Right cardiac atrium (tissue), 5 donors: ENCODE results near the gene YIF1A. TPM values are rescaled to one million over a fixed set of nuclear protein-coding genes. Genes with fewer than 3 reads are reported as not detected.

ENCODE experiments used
- ATAC-seq, 2 donors: fragments of 200-7000 bp; cut with Tn5 transposase; one replicate each; pipeline versions ENCODE4 v1.8.0 to v1.9.1; 2020; ENCODE audit warnings: moderate library complexity in 2 of 2, mild to moderate bottlenecking in 1 of 2
- DNase-seq, 3 donors: peaks; one replicate each; pipeline ENCODE4 v3.0.0-alpha.2; 2020
- H3K27ac ChIP-seq: one replicate; pipeline ENCODE4 v1.5.1; 2013; ENCODE audit warnings: mild to moderate bottlenecking, low read length, control low read depth, moderate library complexity
- H3K27me3 ChIP-seq: one replicate; pipeline ENCODE4 v1.6.1; 2013; ENCODE audit not compliant: control insufficient read depth, insufficient read depth
- H3K4me1 ChIP-seq: one replicate; pipeline ENCODE4 v1.6.1; 2013; ENCODE audit warnings: low read length; ENCODE audit not compliant: control insufficient read depth, insufficient read depth
- H3K4me3 ChIP-seq: one replicate; pipeline ENCODE4 v1.5.1; 2013; ENCODE audit warnings: low read length, control low read depth
- H3K9me3 ChIP-seq: one replicate; pipeline ENCODE4 v1.6.1; 2013; ENCODE audit warnings: low read length; ENCODE audit not compliant: control insufficient read depth
- WGBS: extraction: QIAGEN DNeasy Blood & Tissue Kit; methylation state at CpG from one replicate; pipeline ENCODE4 v1.1.7; 2013; 5-methylcytosine and 5-hydroxymethylcytosine counted together
- intact Hi-C, 4 donors: fragments of 100-400 bp; cut with DNase I; formaldehyde crosslinking; loops; one replicate each; pipeline versions ENCODE4 v1.11.0 to v1.14.0; 2022 to 2023
- polyA plus RNA-seq: library from polyadenylated mRNA; stranded (reverse); fragments of 200-250 nt; gene quantifications from one replicate; pipeline ENCODE4 v1.2.3, GENCODE V29; 2013
- total RNA-seq, 4 donors: library from RNA; stranded (reverse); fragmentation: NEBNext Ultra II Directional; extraction: Animal tissue kit (Norgen Biotek cat#: 25700); gene quantifications; one replicate each; pipeline ENCODE4 v1.2.1, GENCODE V29; 2021
- donor health status: healthy with polysubstance abuse.
- donor health status: DM: no; HTN: yes; CAD: no.
- donor health status: DM: no; HTN: no; CAD: no.
- donor health status: DM: no; HTN: yes; CAD: no; lungs with severe emphysema.
- donor health status: DM: yes; HTN: yes; CAD: no.

YIF1A gene
- total and polyA plus RNA-seq, 5 donors: 48.0 to 65.3 (median 52.2) TPM

DNA sequence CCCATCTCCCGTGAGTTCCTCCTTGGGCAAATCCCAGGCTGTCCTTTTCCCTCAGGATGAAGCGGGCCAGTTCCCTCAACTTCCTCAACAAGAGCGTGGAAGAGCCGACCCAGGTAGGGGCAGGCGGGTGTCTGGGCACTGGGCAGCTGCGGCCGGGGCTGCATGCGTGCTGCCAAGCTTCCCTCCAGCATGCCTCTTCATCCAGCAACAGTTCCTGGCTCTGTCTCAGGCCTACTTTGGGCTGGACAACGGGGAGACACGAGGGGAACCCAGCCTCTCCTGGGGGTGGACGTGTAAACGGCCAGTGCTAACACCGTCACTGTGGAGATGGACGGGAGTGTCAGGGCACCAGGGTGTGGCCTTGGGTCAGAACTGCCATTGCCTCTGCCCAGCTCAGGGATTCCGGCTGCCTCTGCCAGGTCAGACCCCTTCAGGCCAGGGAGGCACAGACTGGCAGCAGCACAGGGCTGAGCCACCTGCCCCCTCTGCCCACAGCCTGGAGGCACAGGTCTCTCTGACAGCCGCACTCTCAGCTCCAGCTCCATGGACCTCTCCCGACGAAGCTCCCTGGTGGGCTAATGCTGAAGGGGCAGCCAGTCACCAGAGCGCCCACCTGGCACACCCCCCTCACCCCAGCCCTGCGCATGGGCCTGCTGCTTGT lies 22.4 kb downstream of the YIF1A start:
- intact Hi-C loops: no loop called here
- WGBS: 81% methylated on average over 20 of the region's 20 CpGs
- ATAC-seq (no peak), DNase-seq (peak in 2 of 3 donors; percentile 70 to 72)
- Histone ChIP-seq H3K4me3 (no peak overlapping the region), H3K4me1 (peaks cover 6% of the 10 kb centered on the region), H3K27ac (peak overlapping the region; percentile 45), H3K9me3 (no peaks in the 10 kb centered on the region), H3K27me3 (no peaks in the 10 kb centered on the region)

- Histone ChIP-seq H3K4me1 (peaks cover 6% of the 10 kb centered on the region), H3K9me3 (no peaks in the 10 kb centered on the region), H3K27me3 (no peaks in the 10 kb centered on the region), H3K27ac (no peak overlapping the region), H3K4me3 (no peak overlapping the region)
- DNase-seq (peak in 2 of 3 donors; percentile 60 to 66), ATAC-seq (no peak)
- intact Hi-C loops: no loop called here
- WGBS: 94% methylated on average over 26 of the region's 26 CpGs
Measured at GRCh38 chr11:66265531-66266377, 23.2 kb downstream of the YIF1A start.

GRCh38 chr11:66264914-66265313 lies 24.0 kb downstream of the YIF1A start:
- peaks cover 5% of the 10 kb centered on the region for H3K4me1 ChIP-seq
- no peak for ATAC-seq
- H3K27ac ChIP-seq: no peak overlapping the region
- no peaks in the 10 kb centered on the region for H3K9me3 ChIP-seq
- 71% methylated on average over 12 of the region's 12 CpGs for whole genome bisulfite sequencing
- DNase-seq: no peak
- H3K27me3 ChIP-seq: no peaks in the 10 kb centered on the region
- H3K4me3 ChIP-seq: no peak overlapping the region
- intact Hi-C loops: no loop called here

GRCh38 chr11:66264383-66264782 lies 24.6 kb downstream of the YIF1A start:
- intact Hi-C loops: no loop called here
- Histone ChIP-seq H3K27ac (no peak overlapping the region), H3K4me3 (no peak overlapping the region), H3K4me1 (peaks cover 5% of the 10 kb centered on the region), H3K27me3 (no peaks in the 10 kb centered on the region), H3K9me3 (no peaks in the 10 kb centered on the region)
- ATAC-seq (no peak), DNase-seq (no peak)
- WGBS: 92% methylated on average over 8 of the region's 8 CpGs

- Histone ChIP-seq H3K27ac (no peak overlapping the region), H3K9me3 (no peaks in the 10 kb centered on the region), H3K4me3 (no peak overlapping the region), H3K4me1 (peaks cover 5% of the 10 kb centered on the region), H3K27me3 (no peaks in the 10 kb centered on the region)
- WGBS: 95% methylated on average over 10 of the region's 10 CpGs
- intact Hi-C loops: no loop called here
- ATAC-seq (no peak), DNase-seq (no peak)
Measured at GRCh38 chr11:66263785-66264184, 25.2 kb downstream of the YIF1A start.

- ATAC-seq (no peak), DNase-seq (peak in 1 of 3 donors; percentile 43)
- Histone ChIP-seq H3K9me3 (no peaks in the 10 kb centered on the region), H3K27ac (no peak overlapping the region), H3K4me3 (no peak overlapping the region), H3K4me1 (peaks cover 5% of the 10 kb centered on the region), H3K27me3 (no peaks in the 10 kb centered on the region)
- intact Hi-C loops: no loop called here
- 93% methylated on average over 4 of the region's 4 CpGs for WGBS
Measured at GRCh38 chr11:66263231-66263630, 25.7 kb downstream of the YIF1A start.

DNA sequence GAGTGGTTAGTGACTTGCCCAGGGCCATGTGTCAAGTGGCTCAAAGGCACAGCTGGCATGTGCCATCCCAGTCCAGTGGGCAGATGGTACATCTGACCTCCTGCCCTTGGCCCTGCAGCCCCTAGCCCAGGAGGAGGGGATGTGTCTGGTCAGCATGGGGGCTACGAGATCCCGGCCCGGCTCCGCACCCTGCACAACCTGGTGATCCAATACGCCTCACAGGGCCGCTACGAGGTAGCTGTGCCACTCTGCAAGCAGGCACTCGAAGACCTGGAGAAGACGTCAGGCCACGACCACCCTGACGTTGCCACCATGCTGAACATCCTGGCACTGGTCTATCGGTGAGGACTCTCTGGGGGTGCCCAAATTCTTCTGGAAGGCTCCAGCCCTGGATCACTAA lies 26.2 kb downstream of the YIF1A start:
- WGBS: 94% methylated on average over 12 of the region's 12 CpGs
- Histone ChIP-seq H3K9me3 (no peaks in the 10 kb centered on the region), H3K4me1 (peaks cover 5% of the 10 kb centered on the region), H3K27ac (no peak overlapping the region), H3K4me3 (no peak overlapping the region), H3K27me3 (no peaks in the 10 kb centered on the region)
- ATAC-seq (no peak), DNase-seq (peak in 1 of 3 donors; percentile 47)
- intact Hi-C loops: no loop called here

DNA sequence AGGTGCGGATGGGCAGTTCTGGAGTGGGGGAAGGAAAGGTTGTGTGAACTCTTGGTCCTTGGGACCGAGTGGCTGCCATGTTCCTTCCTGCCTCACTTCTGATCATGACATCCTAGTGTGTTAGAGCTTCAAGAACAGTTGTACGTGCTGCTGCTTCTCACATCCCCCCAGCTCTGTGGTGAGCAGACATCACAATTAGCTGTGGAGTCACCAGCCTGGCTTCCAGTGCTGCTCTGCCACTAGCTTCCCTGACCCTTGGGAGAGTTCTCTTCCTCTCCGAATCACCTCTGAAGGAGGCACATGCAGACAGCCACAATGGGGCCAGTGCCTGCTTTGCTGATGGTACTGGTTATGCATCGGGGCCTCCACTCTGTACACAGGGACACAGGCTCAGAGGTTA lies 26.8 kb downstream of the YIF1A start:
- H3K9me3 ChIP-seq: no peaks in the 10 kb centered on the region
- ATAC-seq: no peak
- 88% methylated on average over 5 of the region's 5 CpGs for WGBS
- H3K4me1 ChIP-seq: peaks cover 5% of the 10 kb centered on the region
- no peak overlapping the region for H3K4me3 ChIP-seq
- intact Hi-C loops: no loop called here
- H3K27ac ChIP-seq: no peak overlapping the region
- no peaks in the 10 kb centered on the region for H3K27me3 ChIP-seq
- DNase-seq: no peak

DNA sequence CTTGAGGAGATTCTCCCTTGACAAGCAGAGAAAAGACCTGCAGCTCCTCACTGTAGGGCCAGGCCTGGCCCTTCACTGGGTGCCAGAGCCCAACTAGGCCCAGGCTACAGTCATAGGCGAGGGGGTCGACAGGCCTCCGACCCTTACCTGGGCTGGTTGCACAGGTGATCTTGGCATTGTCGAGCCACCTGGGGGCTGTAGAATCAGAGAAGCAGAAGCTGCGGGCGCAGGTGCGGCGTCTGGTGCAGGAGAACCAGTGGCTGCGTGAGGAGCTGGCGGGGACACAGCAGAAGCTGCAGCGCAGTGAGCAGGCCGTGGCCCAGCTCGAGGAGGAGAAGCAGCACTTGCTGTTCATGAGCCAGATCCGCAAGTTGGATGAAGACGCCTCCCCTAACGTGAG lies 27.4 kb downstream of the YIF1A start:
- intact Hi-C loops: no loop called here

DNA sequence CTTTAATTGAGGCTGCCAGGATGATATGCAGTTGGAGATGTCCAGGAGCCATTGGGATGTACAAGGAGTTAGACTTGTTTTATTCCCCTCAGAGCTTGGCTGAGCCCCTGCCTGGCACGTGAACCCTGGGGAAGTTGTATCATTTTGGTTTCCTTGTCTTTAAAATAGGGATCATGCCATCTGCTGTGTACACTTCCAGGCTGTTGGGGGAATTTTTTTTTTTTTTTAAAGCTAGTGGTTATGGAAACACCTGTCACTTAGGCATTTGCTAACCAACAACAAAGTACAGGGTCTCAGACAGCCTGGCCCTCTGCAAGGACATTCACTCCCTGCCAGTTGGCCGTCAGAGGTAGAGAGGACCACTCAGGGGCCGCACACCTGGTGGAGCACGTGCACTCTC lies 29.0 kb downstream of the YIF1A start:
- Histone ChIP-seq H3K27ac (no peak overlapping the region), H3K9me3 (no peaks in the 10 kb centered on the region), H3K27me3 (no peaks in the 10 kb centered on the region), H3K4me3 (no peak overlapping the region), H3K4me1 (peaks cover 6% of the 10 kb centered on the region)
- peak in 1 of 3 donors; percentile 30 for DNase-seq
- intact Hi-C loops: no loop called here
- WGBS: 94% methylated on average over 4 of the region's 4 CpGs
- ATAC-seq: no peak

More for the DNA sequence above, 27.4 kb downstream of the YIF1A start:
- H3K9me3 ChIP-seq: no peaks in the 10 kb centered on the region
- peak in 2 of 3 donors; percentile 46 to 63 for DNase-seq
- peaks cover 6% of the 10 kb centered on the region for H3K4me1 ChIP-seq
- H3K27me3 ChIP-seq: no peaks in the 10 kb centered on the region
- ATAC-seq: no peak
- H3K27ac ChIP-seq: no peak overlapping the region
- WGBS: 93% methylated on average over 16 of the region's 16 CpGs
- no peak overlapping the region for H3K4me3 ChIP-seq

DNA sequence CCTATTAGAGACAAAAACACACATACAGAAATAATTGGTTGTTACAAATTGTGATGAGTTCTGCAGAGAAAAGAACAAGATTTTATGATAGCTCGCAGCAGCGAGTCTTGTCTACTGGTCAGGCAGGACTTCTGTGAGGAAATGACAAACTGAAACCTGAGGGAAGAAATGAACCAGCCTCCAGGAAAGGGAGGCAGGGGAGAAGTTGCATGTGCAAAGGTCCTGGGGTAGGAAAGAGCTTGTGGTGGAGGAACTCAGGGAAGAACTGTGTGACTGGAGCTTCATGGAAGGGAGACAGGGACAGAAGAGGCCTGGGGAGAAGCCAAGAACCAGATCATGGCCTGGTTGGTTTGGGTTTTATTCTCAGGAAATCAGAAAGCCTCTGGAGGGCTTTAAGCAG lies 29.7 kb downstream of the YIF1A start:
- Histone ChIP-seq H3K9me3 (no peaks in the 10 kb centered on the region), H3K4me3 (no peak overlapping the region), H3K27me3 (no peaks in the 10 kb centered on the region), H3K4me1 (peaks cover 6% of the 10 kb centered on the region), H3K27ac (no peak overlapping the region)
- ATAC-seq (no peak), DNase-seq (no peak)
- WGBS: 96% methylated on average over 2 of the region's 2 CpGs
- intact Hi-C loops: no loop called here
